ENCODE results near the gene IDI1. TPM values are rescaled to one million over a fixed set of nuclear protein-coding genes. Genes with fewer than 3 reads are reported as not detected.
"Not testable (repeated sequence)": the region's sequence is repeated elsewhere in the genome, so short reads cannot be mapped to it uniquely, and the experiment has no call there.

Gene IDI1
- polyA plus RNA-seq, 4 donors = 37.8 to 79.5 (median 58.1) TPM

DNA sequence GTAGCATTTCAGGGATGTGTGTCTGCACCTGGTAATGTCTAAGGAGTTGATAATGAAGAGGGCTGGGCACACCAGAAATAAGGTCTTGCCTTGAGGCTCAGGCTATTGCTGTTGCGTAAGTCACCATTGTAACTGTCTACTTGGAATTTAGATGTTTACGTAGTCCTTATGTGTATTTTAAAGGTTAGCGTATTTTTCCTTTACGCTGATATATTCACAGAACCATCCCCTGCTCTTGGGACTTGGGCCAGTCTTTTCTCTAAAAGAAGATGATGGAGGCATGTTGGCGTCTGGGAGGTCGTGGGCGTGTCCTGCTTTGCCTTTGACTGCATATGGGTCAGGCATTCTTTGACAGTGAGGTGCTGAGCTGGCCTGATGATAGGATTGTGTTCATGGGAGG is 22.0 kb upstream of the IDI1 start:
- Histone ChIP-seq H3K4me1 (ENCODE audit: control insufficient read depth in 3 of 3, insufficient read depth in 2 of 3, low read depth in 1 of 3, low read length in 2 of 3) (no peaks in the 10 kb centered on the region), H3K27ac (ENCODE audit: low read depth in 1 of 3, low read length in 2 of 3) (no peak overlapping the region), H3K4me3 (ENCODE audit: low read depth in 1 of 3, low read length in 3 of 3) (no peak overlapping the region), H3K9me3 (ENCODE audit: control insufficient read depth in 2 of 2, insufficient read depth in 1 of 2, low read depth in 1 of 2, low read length in 1 of 2) (no peaks in the 10 kb centered on the region), H3K27me3 (ENCODE audit: control insufficient read depth in 3 of 3, insufficient read depth in 3 of 3, low read length in 3 of 3) (no peaks in the 10 kb centered on the region), H3K36me3 (ENCODE audit: control insufficient read depth in 3 of 3, insufficient read depth in 2 of 3, low read depth in 1 of 3, low read length in 3 of 3) (peaks cover 6 to 25% (median 6%) of the 10 kb centered on the region in 3 donors)
- no peak for FAIRE-seq
- 87 to 91% (median 87%) methylated on average over 7 of the region's 7 CpGs for WGBS, 3 donors
- no peak for DNase-seq

DNA sequence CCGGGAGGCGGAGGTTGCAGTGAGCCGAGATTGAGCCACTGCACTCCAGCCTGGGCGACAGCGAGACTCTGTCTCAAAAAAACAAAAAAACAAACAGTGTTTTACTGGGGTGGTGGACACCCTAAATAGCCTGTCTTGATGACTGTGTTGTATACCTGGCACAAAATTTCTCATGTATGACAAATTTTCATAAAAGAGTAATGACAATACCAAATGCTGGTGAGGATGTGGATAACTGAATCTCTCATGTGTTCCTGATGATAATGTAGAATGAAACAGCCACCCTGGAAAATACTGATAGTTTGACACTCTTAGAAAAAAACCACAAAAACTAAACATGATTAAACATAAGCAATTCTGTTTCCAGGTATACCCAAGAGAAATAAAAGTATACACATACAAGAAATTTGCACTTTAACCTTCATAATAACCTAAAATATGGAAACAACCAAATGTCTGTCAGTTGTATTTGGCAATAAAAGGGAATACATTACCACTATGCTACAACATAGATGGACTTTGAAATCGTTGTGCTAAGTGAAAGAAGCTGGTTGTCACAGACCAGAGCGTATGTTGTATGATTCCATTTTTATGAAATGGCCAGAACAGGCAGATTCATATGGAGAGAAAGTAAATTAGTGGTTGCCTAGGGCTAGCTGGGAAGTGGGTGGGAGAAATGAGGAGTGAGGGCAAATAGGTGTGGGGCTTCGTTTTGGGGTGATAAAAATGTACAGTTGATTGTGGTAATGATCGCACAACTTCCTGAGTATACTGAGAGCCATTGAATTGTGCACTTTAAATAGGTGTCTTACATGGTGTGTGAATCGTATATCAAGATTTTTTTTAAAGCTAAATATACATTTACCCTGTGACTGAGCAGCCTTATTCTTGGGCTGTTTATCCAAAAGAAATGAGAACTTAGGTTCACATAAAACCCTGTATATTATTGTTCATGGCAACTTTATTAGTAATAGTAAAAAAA is 19.8 kb upstream of the IDI1 start:
- H3K4me1 ChIP-seq (ENCODE audit: control insufficient read depth in 3 of 3, insufficient read depth in 2 of 3, low read depth in 1 of 3, low read length in 2 of 3) = no peaks in the 10 kb centered on the region
- peaks cover 4 to 8% (median 6%) of the 10 kb centered on the region in 3 donors for H3K36me3 ChIP-seq (ENCODE audit: control insufficient read depth in 3 of 3, insufficient read depth in 2 of 3, low read depth in 1 of 3, low read length in 3 of 3)
- DNase-seq = peak; percentile 32 to 33
- 80 to 86% (median 84%) methylated on average over 10 of the region's 10 CpGs for WGBS, 3 donors
- no peaks in the 10 kb centered on the region for H3K27me3 ChIP-seq (ENCODE audit: control insufficient read depth in 3 of 3, insufficient read depth in 3 of 3, low read length in 3 of 3)
- no peak overlapping the region for H3K4me3 ChIP-seq (ENCODE audit: low read depth in 1 of 3, low read length in 3 of 3)
- no peak for FAIRE-seq
- H3K9me3 ChIP-seq (ENCODE audit: control insufficient read depth in 2 of 2, insufficient read depth in 1 of 2, low read depth in 1 of 2, low read length in 1 of 2) = no peaks in the 10 kb centered on the region
- peak overlapping the region in 1 of 3 donors; percentile 13 for H3K27ac ChIP-seq (ENCODE audit: low read depth in 1 of 3, low read length in 2 of 3)

DNA sequence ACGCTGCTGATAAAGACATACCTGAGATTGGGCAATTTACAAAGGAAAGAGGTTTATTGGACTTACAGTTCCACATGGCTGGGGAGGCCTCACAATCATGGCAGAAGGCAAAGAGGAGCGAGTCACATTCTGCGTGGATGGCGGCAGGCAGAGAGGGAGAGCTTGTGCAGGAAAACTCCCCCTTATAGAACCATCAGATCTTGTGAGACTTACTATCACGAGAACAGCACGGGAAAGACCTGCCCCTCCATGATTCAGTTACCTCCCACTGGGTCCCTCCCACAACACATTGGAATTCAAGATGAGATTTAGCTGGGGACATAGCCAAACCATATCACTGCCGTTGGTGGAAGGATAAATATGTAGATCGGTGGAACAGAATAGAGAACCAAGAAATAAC is 17.8 kb upstream of the IDI1 start:
- not testable (repeated sequence) for H3K4me3 ChIP-seq (ENCODE audit: low read depth in 1 of 3, low read length in 3 of 3); FAIRE-seq; H3K27ac ChIP-seq (ENCODE audit: low read depth in 1 of 3, low read length in 2 of 3); H3K36me3 ChIP-seq (ENCODE audit: control insufficient read depth in 3 of 3, insufficient read depth in 2 of 3, low read depth in 1 of 3, low read length in 3 of 3); H3K27me3 ChIP-seq (ENCODE audit: control insufficient read depth in 3 of 3, insufficient read depth in 3 of 3, low read length in 3 of 3); H3K9me3 ChIP-seq (ENCODE audit: control insufficient read depth in 2 of 2, insufficient read depth in 1 of 2, low read depth in 1 of 2, low read length in 1 of 2); H3K4me1 ChIP-seq (ENCODE audit: control insufficient read depth in 3 of 3, insufficient read depth in 2 of 3, low read depth in 1 of 3, low read length in 2 of 3); DNase-seq
- WGBS, 3 donors = 93 to 97% (median 95%) methylated on average over 8 of the region's 8 CpGs

DNA sequence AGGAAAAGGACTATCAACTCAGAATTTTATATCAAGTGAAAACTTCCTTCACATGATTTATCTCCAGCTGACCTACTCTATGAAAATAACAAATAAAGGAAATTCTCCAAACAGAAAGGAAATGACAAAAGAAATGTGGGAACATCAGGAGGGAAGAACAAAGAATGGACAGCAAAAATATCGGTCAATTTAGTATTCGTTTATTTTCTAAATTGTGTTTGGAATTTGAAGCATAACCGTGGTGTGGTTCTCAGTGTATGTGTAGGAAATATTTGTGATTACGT is 16.0 kb upstream of the IDI1 start:
- H3K36me3 ChIP-seq (ENCODE audit: control insufficient read depth in 3 of 3, insufficient read depth in 2 of 3, low read depth in 1 of 3, low read length in 3 of 3) = peaks cover 0 to 5% (median 0%) of the 10 kb centered on the region in 3 donors
- H3K9me3 ChIP-seq (ENCODE audit: control insufficient read depth in 2 of 2, insufficient read depth in 1 of 2, low read depth in 1 of 2, low read length in 1 of 2) = no peaks in the 10 kb centered on the region
- 87 to 98% (median 92%) methylated on average over 4 of the region's 4 CpGs for WGBS, 3 donors
- H3K4me1 ChIP-seq (ENCODE audit: control insufficient read depth in 3 of 3, insufficient read depth in 2 of 3, low read depth in 1 of 3, low read length in 2 of 3) = no peaks in the 10 kb centered on the region
- H3K27me3 ChIP-seq (ENCODE audit: control insufficient read depth in 3 of 3, insufficient read depth in 3 of 3, low read length in 3 of 3) = no peaks in the 10 kb centered on the region
- no peak overlapping the region for H3K4me3 ChIP-seq (ENCODE audit: low read depth in 1 of 3, low read length in 3 of 3)
- FAIRE-seq (no peak), DNase-seq (no peak)
- no peak overlapping the region for H3K27ac ChIP-seq (ENCODE audit: low read depth in 1 of 3, low read length in 2 of 3)

DNA sequence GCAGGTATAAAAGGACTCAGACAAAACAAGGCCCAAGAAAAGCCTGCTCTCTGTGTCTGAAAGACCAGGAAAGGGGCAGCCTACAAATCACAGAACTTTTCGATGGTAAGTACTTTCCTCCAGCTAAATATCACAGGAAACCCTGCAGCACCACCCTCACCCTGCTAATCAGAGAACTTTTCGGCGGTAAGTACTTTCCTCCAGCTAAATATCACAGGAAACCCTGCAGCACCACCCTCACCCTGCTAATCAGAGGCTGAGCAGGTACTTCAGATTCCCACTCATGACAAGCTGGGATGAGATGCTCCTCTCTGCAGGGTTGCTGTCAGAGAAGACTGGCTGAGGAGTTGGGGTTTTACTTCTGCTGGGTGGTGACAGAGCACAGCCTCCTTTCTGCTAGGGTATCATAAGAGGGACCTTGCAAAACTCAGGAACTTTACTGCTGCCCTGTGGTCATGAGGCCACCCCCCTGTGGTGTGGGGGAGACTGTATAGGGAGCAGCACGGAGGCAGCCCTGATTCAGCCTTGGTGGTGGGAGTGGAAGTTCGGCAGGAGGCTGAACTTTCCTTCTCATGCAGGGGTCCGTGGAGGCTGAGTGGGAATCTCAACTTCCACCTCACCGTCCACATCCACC is 14.4 kb upstream of the IDI1 start:
- H3K4me1 ChIP-seq (ENCODE audit: control insufficient read depth in 3 of 3, insufficient read depth in 2 of 3, low read depth in 1 of 3, low read length in 2 of 3) = no peaks in the 10 kb centered on the region
- H3K27me3 ChIP-seq (ENCODE audit: control insufficient read depth in 3 of 3, insufficient read depth in 3 of 3, low read length in 3 of 3) = no peaks in the 10 kb centered on the region
- FAIRE-seq (no peak), DNase-seq (no peak)
- H3K4me3 ChIP-seq (ENCODE audit: low read depth in 1 of 3, low read length in 3 of 3) = no peak overlapping the region
- no peaks in the 10 kb centered on the region for H3K9me3 ChIP-seq (ENCODE audit: control insufficient read depth in 2 of 2, insufficient read depth in 1 of 2, low read depth in 1 of 2, low read length in 1 of 2)
- peaks cover 0 to 5% (median 0%) of the 10 kb centered on the region in 3 donors for H3K36me3 ChIP-seq (ENCODE audit: control insufficient read depth in 3 of 3, insufficient read depth in 2 of 3, low read depth in 1 of 3, low read length in 3 of 3)
- H3K27ac ChIP-seq (ENCODE audit: low read depth in 1 of 3, low read length in 2 of 3) = peak overlapping the region in 1 of 3 donors; percentile 27
- WGBS, 3 donors = 74 to 92% (median 75%) methylated on average over 7 of the region's 7 CpGs

DNA sequence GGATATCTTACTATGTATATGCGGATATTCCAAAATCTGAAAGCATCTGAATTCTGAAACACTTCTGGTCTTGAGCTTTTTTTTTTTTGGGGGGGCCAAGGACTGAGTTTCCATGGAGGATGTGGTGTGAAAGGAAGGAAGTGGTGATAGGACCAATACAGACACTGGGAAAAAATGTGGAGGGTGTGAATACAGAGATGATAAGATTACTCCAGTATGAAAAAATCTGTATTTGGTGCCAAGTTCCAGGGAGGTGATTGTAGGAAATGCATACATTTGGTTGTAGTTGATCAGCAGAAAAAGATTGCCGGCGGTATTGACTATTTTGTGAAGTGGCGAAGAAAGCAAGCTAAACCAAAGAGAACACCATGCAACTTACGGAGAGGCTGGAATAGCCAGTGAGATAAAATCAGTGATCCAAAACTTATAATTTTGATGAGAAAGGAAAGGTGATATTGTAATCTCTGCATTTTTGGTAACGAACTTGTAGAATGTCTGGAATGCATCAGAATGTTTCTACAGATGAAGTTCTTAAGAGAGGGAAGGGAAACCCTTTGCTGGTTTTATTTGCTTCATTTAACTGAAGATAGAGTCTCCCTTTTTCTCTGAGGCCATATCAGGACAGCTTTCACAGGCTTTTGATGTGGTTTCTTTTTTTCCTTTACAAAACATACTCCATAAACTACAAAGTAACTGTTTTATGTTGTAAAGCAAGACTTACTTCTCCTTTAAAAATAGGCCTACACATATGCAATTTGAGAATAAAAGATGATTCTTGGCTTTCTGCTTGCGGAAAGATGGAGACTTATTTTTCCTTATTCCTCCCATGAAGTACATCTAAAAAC is 13.2 kb upstream of the IDI1 start:
- no peak for FAIRE-seq
- no peak overlapping the region for H3K4me3 ChIP-seq (ENCODE audit: low read depth in 1 of 3, low read length in 3 of 3)
- H3K27ac ChIP-seq (ENCODE audit: low read depth in 1 of 3, low read length in 2 of 3) = no peak overlapping the region
- no peaks in the 10 kb centered on the region for H3K9me3 ChIP-seq (ENCODE audit: control insufficient read depth in 2 of 2, insufficient read depth in 1 of 2, low read depth in 1 of 2, low read length in 1 of 2)
- H3K36me3 ChIP-seq (ENCODE audit: control insufficient read depth in 3 of 3, insufficient read depth in 2 of 3, low read depth in 1 of 3, low read length in 3 of 3) = peaks cover 0 to 5% (median 0%) of the 10 kb centered on the region in 3 donors
- WGBS, 3 donors = 90 to 95% (median 90%) methylated on average over 7 of the region's 7 CpGs
- peaks cover 0 to 3% (median 1%) of the 10 kb centered on the region in 3 donors for H3K4me1 ChIP-seq (ENCODE audit: control insufficient read depth in 3 of 3, insufficient read depth in 2 of 3, low read depth in 1 of 3, low read length in 2 of 3)
- no peak for DNase-seq
- no peaks in the 10 kb centered on the region for H3K27me3 ChIP-seq (ENCODE audit: control insufficient read depth in 3 of 3, insufficient read depth in 3 of 3, low read length in 3 of 3)

DNA sequence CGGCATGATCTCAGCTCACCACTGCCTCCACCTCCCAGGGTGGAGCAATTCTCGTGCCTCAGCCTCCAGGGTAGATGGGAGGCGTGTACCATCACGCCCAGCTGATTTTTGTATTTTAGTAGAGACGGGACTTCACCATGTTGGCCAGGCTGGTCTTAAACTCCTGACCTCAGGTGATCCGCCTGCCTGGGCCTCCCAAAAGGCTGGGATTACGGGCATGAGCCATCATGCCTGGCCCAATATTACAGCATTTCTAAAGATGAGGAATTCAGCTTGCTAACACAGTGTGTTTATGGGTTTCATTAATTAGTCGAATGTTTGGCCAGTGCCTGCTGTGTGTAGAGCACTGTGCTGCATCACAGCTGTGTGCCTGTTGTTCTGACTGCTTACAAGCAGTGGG is 11.0 kb upstream of the IDI1 start:
- Histone ChIP-seq H3K4me3 (ENCODE audit: low read depth in 1 of 3, low read length in 3 of 3) (no peak overlapping the region), H3K4me1 (ENCODE audit: control insufficient read depth in 3 of 3, insufficient read depth in 2 of 3, low read depth in 1 of 3, low read length in 2 of 3) (peaks cover 2 to 5% (median 3%) of the 10 kb centered on the region in 3 donors), H3K9me3 (ENCODE audit: control insufficient read depth in 2 of 2, insufficient read depth in 1 of 2, low read depth in 1 of 2, low read length in 1 of 2) (no peaks in the 10 kb centered on the region), H3K36me3 (ENCODE audit: control insufficient read depth in 3 of 3, insufficient read depth in 2 of 3, low read depth in 1 of 3, low read length in 3 of 3) (peaks cover 0 to 5% (median 0%) of the 10 kb centered on the region in 3 donors), H3K27ac (ENCODE audit: low read depth in 1 of 3, low read length in 2 of 3) (no peak overlapping the region), H3K27me3 (ENCODE audit: control insufficient read depth in 3 of 3, insufficient read depth in 3 of 3, low read length in 3 of 3) (no peaks in the 10 kb centered on the region)
- WGBS, 3 donors = 91 to 97% (median 95%) methylated on average over 8 of the region's 8 CpGs
- FAIRE-seq (no peak), DNase-seq (no peak)

DNA sequence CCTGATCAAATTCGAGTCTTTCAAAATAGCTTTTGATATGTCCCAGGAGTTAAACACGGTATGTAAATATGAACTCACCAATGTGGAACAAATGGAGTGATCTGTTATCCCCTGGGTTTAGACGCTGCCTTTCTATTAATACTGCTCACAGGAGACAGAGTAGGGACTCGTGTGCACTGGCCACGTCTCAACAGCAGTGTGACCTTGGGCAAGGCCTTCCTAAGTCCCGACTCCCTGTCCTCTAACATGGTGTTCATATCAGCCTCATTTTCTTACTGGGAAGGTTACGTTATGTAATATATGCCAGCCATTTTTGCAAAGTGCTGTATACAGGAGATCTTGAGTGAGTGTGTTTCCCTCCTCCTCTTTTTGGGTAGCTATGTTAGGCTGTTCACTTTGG is 9.1 kb upstream of the IDI1 start:
- no peak for FAIRE-seq

More for the DNA sequence above, 9.1 kb upstream of the IDI1 start:
- Histone ChIP-seq H3K9me3 (ENCODE audit: control insufficient read depth in 2 of 2, insufficient read depth in 1 of 2, low read depth in 1 of 2, low read length in 1 of 2) (no peaks in the 10 kb centered on the region), H3K27ac (ENCODE audit: low read depth in 1 of 3, low read length in 2 of 3) (no peak overlapping the region), H3K36me3 (ENCODE audit: control insufficient read depth in 3 of 3, insufficient read depth in 2 of 3, low read depth in 1 of 3, low read length in 3 of 3) (peaks cover 0 to 4% (median 0%) of the 10 kb centered on the region in 3 donors), H3K27me3 (ENCODE audit: control insufficient read depth in 3 of 3, insufficient read depth in 3 of 3, low read length in 3 of 3) (no peaks in the 10 kb centered on the region), H3K4me3 (ENCODE audit: low read depth in 1 of 3, low read length in 3 of 3) (peak overlapping the region in 1 of 3 donors; percentile 85), H3K4me1 (ENCODE audit: control insufficient read depth in 3 of 3, insufficient read depth in 2 of 3, low read depth in 1 of 3, low read length in 2 of 3) (peaks cover 3 to 11% (median 7%) of the 10 kb centered on the region in 3 donors)
- 60 to 66% (median 61%) methylated on average over 7 of the region's 7 CpGs for WGBS, 3 donors
- DNase-seq = no peak
